ENCODE results near the gene CAMK2D.

The CAMK2D gene

GRCh38 chr4:113503691-113504090, 257.8 kb downstream of the CAMK2D start:
- DNase-seq: no peak

GRCh38 chr4:113502906-113503305, 258.6 kb downstream of the CAMK2D start:
- no peak for DNase-seq

GRCh38 chr4:113502476-113502875, 259.1 kb downstream of the CAMK2D start:
- peak; percentile 54 for DNase-seq

GRCh38 chr4:113500424-113500823, 261.1 kb downstream of the CAMK2D start:
- no peak for DNase-seq

- DNase-seq: no peak
Measured at GRCh38 chr4:113499696-113500095, 261.8 kb downstream of the CAMK2D start.

- DNase-seq: no peak
Measured at GRCh38 chr4:113499166-113499565, 262.4 kb downstream of the CAMK2D start.

- DNase-seq: no peak
Measured at GRCh38 chr4:113497154-113497884, 264.2 kb downstream of the CAMK2D start.

GRCh38 chr4:113496698-113497097, 264.8 kb downstream of the CAMK2D start:
- no peak for DNase-seq

- no peak for DNase-seq
Measured at GRCh38 chr4:113495790-113496189, 265.7 kb downstream of the CAMK2D start.

GRCh38 chr4:113483131-113483530, 278.4 kb downstream of the CAMK2D start:
- DNase-seq: no peak

- DNase-seq: no peak
Measured at GRCh38 chr4:113482325-113482724, 279.2 kb downstream of the CAMK2D start.

GRCh38 chr4:113481820-113482219, 279.7 kb downstream of the CAMK2D start:
- DNase-seq: no peak

GRCh38 chr4:113480109-113480508, 281.4 kb downstream of the CAMK2D start:
- DNase-seq: no peak

- DNase-seq: no peak
Measured at GRCh38 chr4:113478032-113478431, 283.5 kb downstream of the CAMK2D start.

GRCh38 chr4:113476800-113477199, 284.7 kb downstream of the CAMK2D start:
- DNase-seq: no peak

- peak; percentile 16 for DNase-seq
Measured at GRCh38 chr4:113474017-113474416, 287.5 kb downstream of the CAMK2D start.

- no peak for DNase-seq
Measured at GRCh38 chr4:113472864-113473263, 288.7 kb downstream of the CAMK2D start.

GRCh38 chr4:113471146-113471860, 290.2 kb downstream of the CAMK2D start:
- DNase-seq: no peak

GRCh38 chr4:113469926-113470325, 291.6 kb downstream of the CAMK2D start:
- no peak for DNase-seq

- no peak for DNase-seq
Measured at GRCh38 chr4:113469023-113469390, 292.5 kb downstream of the CAMK2D start.

GRCh38 chr4:113468165-113469022, 293.1 kb downstream of the CAMK2D start:
- peak; percentile 88 for DNase-seq

- DNase-seq: peak; percentile 78
Measured at GRCh38 chr4:113467581-113467980, 294.0 kb downstream of the CAMK2D start.

- no peak for DNase-seq
Measured at GRCh38 chr4:113462286-113462685, 299.3 kb downstream of the CAMK2D start.

GRCh38 chr4:113461281-113461680, 300.3 kb downstream of the CAMK2D start:
- DNase-seq: no peak

All from suppressor macrophage treated with lipopolysaccharide for 4 hours (primary cell).